Measurements from ENCODE around the gene OR2K2. TPM values are rescaled to one million over a fixed set of nuclear protein-coding genes. Genes with fewer than 3 reads are reported as not detected.
"Not testable (repeated sequence)": the region's sequence is repeated elsewhere in the genome, so short reads cannot be mapped to it uniquely, and the experiment has no call there.

OR2K2 gene
- total and polyA plus RNA-seq, 9 of the 15 experiments (the other 6 are each of a cell fraction or from before 2014, with no cell fraction given): not detected

DNA sequence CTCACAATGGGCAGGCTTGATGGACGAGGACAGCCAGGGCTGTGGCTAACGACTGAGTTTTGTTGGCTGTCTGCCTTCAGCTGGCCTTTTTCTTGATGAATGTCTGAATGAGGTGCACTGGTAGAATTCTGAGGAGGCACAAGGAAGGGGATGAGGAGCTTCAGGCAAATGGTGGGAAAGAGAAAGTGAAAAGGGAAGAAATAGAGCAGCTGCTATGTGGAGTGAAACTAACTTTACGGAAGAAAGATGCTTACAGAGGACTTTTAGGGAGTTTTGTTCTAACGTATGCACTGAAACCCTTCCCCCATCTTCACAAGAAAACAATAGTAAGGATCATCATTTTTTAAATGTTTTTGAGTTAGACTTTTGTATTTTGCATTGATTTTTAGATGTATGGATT, 45.3 kb downstream of the OR2K2 start (continued):
- TF ChIP-seq PCBP1 (IDR thresholded peaks at IDR 0.05; ENCODE audit: low read depth, low read length, poor library complexity, severe bottlenecking): no peak
- TF ChIP-seq, protein P1, sequence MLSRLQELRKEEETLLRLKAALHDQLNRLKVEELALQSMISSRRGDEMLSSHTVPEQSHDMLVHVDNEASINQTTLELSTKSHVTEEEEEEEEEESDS (CRISPR knock-in tag; IDR thresholded peaks at IDR 0.05): no peak

DNA sequence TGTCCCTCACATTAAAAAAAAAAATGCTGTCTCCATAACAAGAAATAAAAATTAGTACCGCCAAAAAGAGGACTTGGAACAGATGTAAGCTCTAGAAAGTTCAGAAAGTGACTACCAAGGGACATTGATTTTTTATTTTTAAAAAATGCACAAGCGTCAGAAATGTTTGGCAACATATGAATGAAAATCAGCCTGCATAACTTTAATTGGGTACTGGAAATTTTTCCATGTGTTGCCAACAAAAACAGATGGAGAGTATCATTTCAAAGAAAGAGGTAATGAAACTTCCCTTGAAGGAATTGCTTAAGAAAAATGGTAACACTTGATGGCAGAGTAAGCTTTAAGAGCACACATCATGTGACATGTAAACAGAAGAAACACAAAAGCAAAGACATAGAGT, 47.2 kb downstream of the OR2K2 start:
- Histone ChIP-seq H3K9me3 (replicated peaks; ENCODE audit: control insufficient read depth, insufficient read depth, low read depth, low read length) (no peaks in the 10 kb centered on the region), H3K4me3 (no peak overlapping the region), H3K27me3 (ENCODE audit: control insufficient read depth in 2 of 2, insufficient read depth in 2 of 2, low read length in 2 of 2) (no peaks in the 10 kb centered on the region), H3K79me2 (ENCODE audit: control insufficient read depth, insufficient read depth, low read length) (no peaks in the 10 kb centered on the region), H3K9ac (ENCODE audit: insufficient read depth in 1 of 2, low read depth in 2 of 2, low read length in 2 of 2) (no peak overlapping the region), H4K20me1 (replicated peaks; ENCODE audit: control insufficient read depth, insufficient read depth, low read length) (no peaks in the 10 kb centered on the region), H3K36me3 (ENCODE audit: control insufficient read depth, insufficient read depth, low read length) (no peaks in the 10 kb centered on the region), H3K27ac (ENCODE audit: extremely low read depth, low read depth, low read length) (no peak overlapping the region), H2AFZ (ENCODE audit: low read depth, low read length) (no peak overlapping the region), H3K9me1 (ENCODE audit: control insufficient read depth, insufficient read depth, low read length) (no peaks in the 10 kb centered on the region), H3K4me2 (ENCODE audit: insufficient read depth, low read length) (no peak overlapping the region), H3K4me1 (replicated peaks in 1 of 2; ENCODE audit: control insufficient read depth in 2 of 2, insufficient read depth in 2 of 2, low read length in 2 of 2) (no peaks in the 10 kb centered on the region)
- intact Hi-C loops (cut with micrococcal nuclease) (no loop called here), in situ Hi-C loops (cut with MboI) (loop anchor here (25.0 kb wide), 1 partner anchor 1096 kb away; no protein-coding TSS in a partner anchor)
- ChIA-PET CTCF (ENCODE audit: low intra/inter-chr PET ratio) (no interaction called here), POLR2A (no interaction called here)
- TF ChIP-seq CSDE1 (IDR thresholded peaks at IDR 0.05) (no peak), ZNF263 (CRISPR knock-in tag; IDR thresholded peaks at IDR 0.05; ENCODE audit: borderline replicate concordance) (no peak)
- TF ChIP-seq, protein P2, sequence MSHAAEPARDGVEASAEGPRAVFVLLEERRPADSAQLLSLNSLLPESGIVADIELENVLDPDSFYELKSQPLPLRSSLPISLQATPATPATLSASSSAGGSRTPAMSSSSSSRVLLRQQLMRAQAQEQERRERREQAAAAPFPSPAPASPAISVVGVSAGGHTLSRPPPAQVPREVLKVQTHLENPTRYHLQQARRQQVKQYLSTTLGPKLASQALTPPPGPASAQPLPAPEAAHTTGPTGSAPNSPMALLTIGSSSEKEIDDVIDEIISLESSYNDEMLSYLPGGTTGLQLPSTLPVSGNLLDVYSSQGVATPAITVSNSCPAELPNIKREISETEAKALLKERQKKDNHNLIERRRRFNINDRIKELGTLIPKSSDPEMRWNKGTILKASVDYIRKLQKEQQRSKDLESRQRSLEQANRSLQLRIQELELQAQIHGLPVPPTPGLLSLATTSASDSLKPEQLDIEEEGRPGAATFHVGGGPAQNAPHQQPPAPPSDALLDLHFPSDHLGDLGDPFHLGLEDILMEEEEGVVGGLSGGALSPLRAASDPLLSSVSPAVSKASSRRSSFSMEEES (CRISPR knock-in tag; IDR thresholded peaks at IDR 0.05): peak; percentile 5; the same call in 1 of the 2 replicates
- DNase-seq (ENCODE audit: extremely low read depth in 1 of 4, low spot score in 3 of 4): no peak
- FAIRE-seq: no peak
- no TSS peak for BruUV-seq (replicated peaks)
- no peak for ATAC-seq
- 0% methylated on average over 2 of the region's 2 CpGs for WGBS (ENCODE audit: insufficient coverage, low coverage, missing lambda C conversion rate)

DNA sequence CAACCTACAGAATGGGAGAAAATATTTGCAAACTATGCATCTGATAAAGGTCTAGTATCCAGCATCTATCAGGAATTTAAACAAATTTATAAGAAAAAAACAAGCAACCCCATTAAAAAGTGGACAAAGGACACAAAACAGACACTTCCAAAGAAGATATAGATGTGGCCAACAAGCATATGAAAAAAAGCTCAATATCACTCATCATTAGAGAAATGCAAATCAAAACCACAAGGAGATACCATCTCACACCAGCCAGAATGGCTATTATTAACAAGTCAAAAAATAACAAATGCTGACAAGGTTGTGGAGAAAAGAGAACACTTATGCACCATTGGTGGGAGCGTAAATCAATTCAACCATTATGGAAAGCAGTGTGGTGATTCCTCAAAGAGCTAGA, 49.2 kb downstream of the OR2K2 start:
- BruUV-seq (replicated peaks); intact Hi-C loops (cut with micrococcal nuclease); FAIRE-seq; H3K9me3 ChIP-seq (replicated peaks; ENCODE audit: control insufficient read depth, insufficient read depth, low read depth, low read length); H3K9ac ChIP-seq (ENCODE audit: insufficient read depth in 1 of 2, low read depth in 2 of 2, low read length in 2 of 2); H3K27me3 ChIP-seq (ENCODE audit: control insufficient read depth in 2 of 2, insufficient read depth in 2 of 2, low read length in 2 of 2); H3K4me2 ChIP-seq (ENCODE audit: insufficient read depth, low read length); H4K20me1 ChIP-seq (replicated peaks; ENCODE audit: control insufficient read depth, insufficient read depth, low read length); H3K9me1 ChIP-seq (ENCODE audit: control insufficient read depth, insufficient read depth, low read length); H3K4me3 ChIP-seq; H3K27ac ChIP-seq (ENCODE audit: extremely low read depth, low read depth, low read length); H3K36me3 ChIP-seq (ENCODE audit: control insufficient read depth, insufficient read depth, low read length); H3K4me1 ChIP-seq (replicated peaks in 1 of 2; ENCODE audit: control insufficient read depth in 2 of 2, insufficient read depth in 2 of 2, low read length in 2 of 2); H3K79me2 ChIP-seq (ENCODE audit: control insufficient read depth, insufficient read depth, low read length); H2AFZ ChIP-seq (ENCODE audit: low read depth, low read length); CTCF ChIA-PET (ENCODE audit: low intra/inter-chr PET ratio); ATAC-seq; DNase-seq (ENCODE audit: extremely low read depth in 1 of 4, low spot score in 3 of 4): not testable (repeated sequence)
- POLR2A ChIA-PET: interaction anchor here (0.8 kb wide), 1 partner anchor 8 kb away, joined by 3 read pairs; no protein-coding TSS in a partner anchor
- in situ Hi-C loops (cut with MboI): loop anchor here (25.0 kb wide), 1 partner anchor 1093 kb away; no protein-coding TSS in a partner anchor
- WGBS (ENCODE audit: insufficient coverage, low coverage, missing lambda C conversion rate): 0% methylated on average over 1 of the region's 1 CpG

Measured in K562 (cell line).